H1 (cell line): ENCODE results near the gene RAI14. TPM values are rescaled to one million over a fixed set of nuclear protein-coding genes. Genes with fewer than 3 reads are reported as not detected.
"Not testable (repeated sequence)": the region's sequence is repeated elsewhere in the genome, so short reads cannot be mapped to it uniquely, and the experiment has no call there.

Experiments used
- CTCF ChIA-PET: fragments of 300-600 bp; sonication (Branson Sonifier 250); formaldehyde crosslinking; loops from one replicate; lab custom pipeline; 2021; ENCODE audit not compliant: partially characterized antibody; lab: Charles Lee
- POLR2A ChIA-PET: fragments of 300-600 bp; sonication (Branson Sonifier 250); formaldehyde crosslinking; loops from one replicate; lab custom pipeline; 2021; ENCODE audit warnings: inconsistent platforms; ENCODE audit not compliant: partially characterized antibody; lab: Charles Lee
- DNase-seq, 2 experiments: peaks; one replicate each; pipeline versions ENCODE4 v3.0.0 to v3.0.0-alpha.2; 2010 to 2022; ENCODE audit warnings: low spot score in 2 of 2, low read depth in 1 of 2, mixed read lengths in 1 of 2
- FAIRE-seq: peaks from 2 replicates; lab custom pipeline; 2011; peaks lifted over from hg19 to GRCh38; lab: Jason Lieb, UNC
- H2AFZ ChIP-seq: 2 replicates; pipeline ENCODE4 v1.8.1; 2012; ENCODE audit warnings: low read length, inconsistent platforms
- H2AK5ac ChIP-seq: 2 replicates; pipeline ENCODE4 v1.6.1; 2013; ENCODE audit warnings: low read depth, low read length
- H2BK120ac ChIP-seq: replicated peaks from 2 replicates; pipeline ENCODE3; 2013; ENCODE audit warnings: low read depth, low read length, inconsistent platforms
- H2BK12ac ChIP-seq: 2 replicates; pipeline ENCODE4 v1.6.1; 2013; ENCODE audit warnings: low read depth, low read length
- H2BK15ac ChIP-seq: 2 replicates; pipeline ENCODE4 v1.6.1; 2013; ENCODE audit warnings: low read length
- H2BK20ac ChIP-seq: 2 replicates; pipeline ENCODE4 v1.6.1; 2013; ENCODE audit warnings: low read length
- H2BK5ac ChIP-seq: 2 replicates; pipeline ENCODE4 v1.6.1; 2013; ENCODE audit warnings: low read depth, low read length
- H3K14ac ChIP-seq: 2 replicates; pipeline ENCODE4 v1.6.1; 2013; ENCODE audit warnings: inconsistent platforms; ENCODE audit not compliant: insufficient read length
- H3K18ac ChIP-seq: 2 replicates; pipeline ENCODE4 v1.6.1; 2013; ENCODE audit warnings: low read length; ENCODE audit errors: extremely low read depth
- H3K23ac ChIP-seq: 2 replicates; pipeline ENCODE4 v1.6.1; 2013; ENCODE audit warnings: inconsistent platforms; ENCODE audit not compliant: insufficient read length
- H3K23me2 ChIP-seq: 2 replicates; pipeline ENCODE4 v1.6.1; 2013; ENCODE audit warnings: low read depth, low read length
- H3K27ac ChIP-seq: 2 replicates; pipeline ENCODE4 v1.6.1; 2011; ENCODE audit warnings: low read depth, low read length, inconsistent platforms
- H3K27me3 ChIP-seq, 4 experiments: replicated peaks in 1 of 4; 1 replicate in 1 of 4; 2 replicates in 3 of 4; pipeline versions ENCODE4 v1.6.1 to v1.8.1; 2011 to 2013; ENCODE audit warnings: low read length in 3 of 4, mild to moderate bottlenecking in 3 of 4, inconsistent platforms in 2 of 4, mixed read lengths in 2 of 4, moderate library complexity in 1 of 4; ENCODE audit not compliant: control insufficient read depth in 3 of 4, insufficient read depth in 3 of 4; ENCODE audit errors: extremely low read depth in 1 of 4
- H3K36me3 ChIP-seq, 4 experiments: 2 replicates each; pipeline versions ENCODE4 v1.6.1 to v1.8.1; 2011 to 2013; ENCODE audit warnings: mild to moderate bottlenecking in 4 of 4, low read length in 3 of 4, moderate library complexity in 2 of 4, control low read depth in 1 of 4, inconsistent platforms in 1 of 4; ENCODE audit not compliant: insufficient read depth in 4 of 4, control insufficient read depth in 2 of 4
- H3K4ac ChIP-seq: replicated peaks from 2 replicates; pipeline ENCODE3; 2013; ENCODE audit warnings: low read length, low read depth, mixed read lengths, inconsistent platforms; ENCODE audit not compliant: insufficient read length
- H3K4me1 ChIP-seq, 4 experiments: replicated peaks in 1 of 4; 1 replicate in 1 of 4; 2 replicates in 3 of 4; pipeline versions ENCODE4 v1.6.1 to v1.8.1; 2011 to 2013; ENCODE audit warnings: low read length in 3 of 4, inconsistent platforms in 2 of 4, mixed read lengths in 1 of 4; ENCODE audit not compliant: insufficient read depth in 4 of 4, control insufficient read depth in 3 of 4
- H3K4me2 ChIP-seq, 2 experiments: 2 replicates each; pipeline versions ENCODE4 v1.6.1 to v1.8.1; 2011 to 2013; ENCODE audit warnings: low read depth in 2 of 2, low read length in 2 of 2, control low read depth in 1 of 2, inconsistent platforms in 1 of 2, mild to moderate bottlenecking in 1 of 2; ENCODE audit not compliant: insufficient read depth in 1 of 2
- H3K4me3 ChIP-seq, 4 experiments: fragments of 200-600, 300-600 bp in 1 of 4; sonication (generic), shearing (Covaris generic), sonication (Bioruptor Twin) in 1 of 4; 2 replicates each; pipeline versions ENCODE4 v1.5.1 to v1.8.1; 2011 to 2016; ENCODE audit warnings: low read length in 4 of 4, low read depth in 3 of 4, control low read depth in 2 of 4, inconsistent platforms in 2 of 4, mild to moderate bottlenecking in 2 of 4, mixed read lengths in 1 of 4, moderate library complexity in 1 of 4; ENCODE audit not compliant: insufficient read depth in 2 of 4; ENCODE audit errors: extremely low read depth in 1 of 4
- H3K56ac ChIP-seq: replicated peaks from 2 replicates; pipeline ENCODE3; 2013; ENCODE audit warnings: low read depth, mild to moderate bottlenecking, mixed read lengths, low read length, inconsistent platforms; ENCODE audit not compliant: insufficient read length
- H3K79me1 ChIP-seq: 2 replicates; pipeline ENCODE4 v1.6.1; 2013; ENCODE audit warnings: low read depth, low read length, control low read depth
- H3K79me2 ChIP-seq, 2 experiments: 2 replicates each; pipeline versions ENCODE4 v1.6.1 to v1.8.1; 2012 to 2013; ENCODE audit warnings: low read length in 2 of 2, mild to moderate bottlenecking in 2 of 2, inconsistent platforms in 1 of 2; ENCODE audit not compliant: insufficient read depth in 2 of 2, control insufficient read depth in 1 of 2
- H3K9ac ChIP-seq, 4 experiments: replicated peaks in 1 of 4; 1 replicate in 1 of 4; 2 replicates in 3 of 4; pipeline versions ENCODE4 v1.6.1 to v1.8.1; 2011 to 2013; ENCODE audit warnings: low read depth in 3 of 4, low read length in 3 of 4, control low read depth in 2 of 4, mild to moderate bottlenecking in 2 of 4, moderate library complexity in 2 of 4, inconsistent platforms in 1 of 4; ENCODE audit errors: extremely low read depth in 1 of 4
- H3K9me3 ChIP-seq, 2 experiments: 2 replicates each; pipeline versions ENCODE4 v1.6.1 to v1.8.1; 2012 to 2013; ENCODE audit warnings: mild to moderate bottlenecking in 2 of 2, moderate library complexity in 2 of 2, control low read depth in 1 of 2, inconsistent platforms in 1 of 2, low read depth in 1 of 2, low read length in 1 of 2, mixed read lengths in 1 of 2; ENCODE audit not compliant: insufficient read depth in 2 of 2
- H4K20me1 ChIP-seq, 2 experiments: replicated peaks in 1 of 2; 2 replicates each; pipeline versions ENCODE3 to v1.8.1; 2011 to 2013; ENCODE audit warnings: inconsistent platforms in 2 of 2, low read length in 2 of 2, mild to moderate bottlenecking in 1 of 2; ENCODE audit not compliant: insufficient read depth in 2 of 2, control insufficient read depth in 1 of 2
- H4K5ac ChIP-seq: 2 replicates; pipeline ENCODE4 v1.6.1; 2013; ENCODE audit warnings: low read length, low read depth, mixed read lengths, inconsistent platforms; ENCODE audit not compliant: insufficient read length
- H4K8ac ChIP-seq: 2 replicates; pipeline ENCODE4 v1.8.0; 2013; ENCODE audit warnings: mild to moderate bottlenecking, moderate library complexity, low read length, inconsistent platforms; ENCODE audit not compliant: insufficient read depth; ENCODE audit errors: extremely low read depth
- H4K91ac ChIP-seq: replicated peaks from 2 replicates; pipeline ENCODE3; 2013; ENCODE audit warnings: low read length, mixed read lengths, inconsistent platforms; ENCODE audit not compliant: insufficient read length
- WGBS, 2 experiments: shearing (Covaris generic) in 1 of 2; methylation state at CpG; one replicate each; pipeline versions ENCODE4 v1.1.6 to v1.1.7; 2013 to 2015; ENCODE audit warnings: low lambda C conversion rate in 2 of 2, mixed read lengths in 2 of 2, inconsistent platforms in 1 of 2, low coverage in 1 of 2, missing lambda C conversion rate in 1 of 2; ENCODE audit not compliant: insufficient replicate concordance in 2 of 2, insufficient coverage in 1 of 2, insufficient read length in 1 of 2; ENCODE audit errors: extremely low coverage in 1 of 2, missing lambda C conversion rate in 1 of 2; 5-methylcytosine and 5-hydroxymethylcytosine counted together
- polyA plus RNA-seq, 7 experiments: library from polyadenylated mRNA; depleted of rRNA in 3 of 7; stranded (reverse) in 5 of 7; unstranded in 2 of 7; fragments of >200 nt in 5 of 7; fragments of 200-250 nt in 2 of 7; gene quantifications; 1 replicate in 5 of 7; 2 replicates in 1 of 7; 4 replicates in 1 of 7; pipeline versions ENCODE4 v1.2.1 to v1.2.3, GENCODE V29; 2011 to 2013; ENCODE audit warnings: missing spikeins in 2 of 7, mixed read lengths in 2 of 7
- total RNA-seq: library from RNA; stranded (reverse); fragmentation: NEBNext Ultra II Directional; extraction: Animal tissue kit (Norgen Biotek cat#: 25700); gene quantifications from 2 replicates; pipeline ENCODE4 v1.2.1, GENCODE V29; 2021

Gene RAI14
- total and polyA plus RNA-seq, 2 of the 8 experiments (the other 6 are each of a cell fraction or from before 2014, with no cell fraction given), result 48.4 to 210 TPM

DNA sequence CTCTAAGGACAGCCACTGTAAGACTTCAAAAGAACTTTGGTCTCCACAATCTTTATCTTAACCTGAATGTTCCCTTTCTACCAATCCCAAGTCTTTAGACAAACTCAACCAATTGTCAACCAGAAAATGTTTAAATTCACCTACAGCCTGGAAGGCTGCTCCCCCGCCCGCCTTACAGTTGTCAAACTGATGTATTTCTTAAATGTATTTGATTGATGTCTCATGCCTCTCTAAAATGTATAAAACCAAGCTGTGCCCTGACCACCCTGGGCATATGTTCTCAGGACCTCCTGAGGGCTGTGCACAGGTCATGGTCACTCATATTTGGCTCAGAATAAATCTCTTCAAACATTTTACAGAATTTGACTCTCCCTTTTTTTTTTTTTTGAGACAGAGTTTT is 45.3 kb downstream of the RAI14 start:
- not testable (repeated sequence) for H3K56ac ChIP-seq, H2BK20ac ChIP-seq, H2BK120ac ChIP-seq, H2BK12ac ChIP-seq, H2BK15ac ChIP-seq, H2BK5ac ChIP-seq, H3K18ac ChIP-seq, H3K23me2 ChIP-seq, H3K27me3 ChIP-seq, H3K36me3 ChIP-seq, H3K4ac ChIP-seq, H3K4me2 ChIP-seq, H3K79me1 ChIP-seq, H4K8ac ChIP-seq, H3K9me3 ChIP-seq, H2AFZ ChIP-seq, H4K91ac ChIP-seq, H4K5ac ChIP-seq, H3K4me3 ChIP-seq, H3K9ac ChIP-seq, DNase-seq, H3K27ac ChIP-seq, H2AK5ac ChIP-seq, H3K14ac ChIP-seq, H3K23ac ChIP-seq, FAIRE-seq
- Histone ChIP-seq H3K4me1 (peaks cover 18 to 42% (median 32%) of the 10 kb centered on the region in 4 experiments), H3K79me2 (peaks cover 6 to 85% of the 10 kb centered on the region in 2 experiments; a peak in 3 of 4 replicates), H4K20me1 (peaks cover 9 to 16% of the 10 kb centered on the region in 2 experiments)
- 93% methylated on average over 2 of the region's 2 CpGs; no CpG with 5 or more reads in 1 of the 2 experiments for WGBS, 2 experiments
- ChIA-PET POLR2A (interaction anchor here (1.4 kb wide), 1 partner anchor 137 kb away, joined by 3 read pairs; the partner anchor contains the start of gene TTC23L), CTCF (interaction anchor here (1.2 kb wide), 1 partner anchor 215 kb away, joined by 3 read pairs; no protein-coding TSS in a partner anchor)
